ENCODE measurements around the gene TFB1M.
A peak's percentile ranks its signal among the peaks of the same experiment; 100 is the strongest.

Gene TFB1M

DNA sequence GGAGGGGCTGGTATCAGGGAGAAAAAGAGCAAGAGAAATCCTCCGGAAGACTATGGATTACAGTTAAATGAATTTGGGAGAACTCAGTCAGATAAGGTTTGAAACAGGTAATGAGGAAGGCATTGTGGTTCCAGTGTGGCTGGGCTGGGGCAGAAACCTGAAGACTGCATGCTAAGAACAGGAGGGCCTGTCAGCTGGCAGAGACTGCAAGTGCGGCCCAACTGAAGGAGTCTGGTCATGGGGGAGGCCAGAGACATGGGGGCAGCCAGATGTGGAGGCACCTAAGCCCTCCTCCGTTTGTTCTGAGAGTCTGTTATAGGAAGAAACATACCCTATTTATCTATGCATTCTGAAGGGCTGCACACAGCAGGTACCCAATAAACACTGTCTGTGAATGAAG is 16.6 kb downstream of the TFB1M start:
- no peak for DNase-seq (ENCODE audit: low read depth)

DNA sequence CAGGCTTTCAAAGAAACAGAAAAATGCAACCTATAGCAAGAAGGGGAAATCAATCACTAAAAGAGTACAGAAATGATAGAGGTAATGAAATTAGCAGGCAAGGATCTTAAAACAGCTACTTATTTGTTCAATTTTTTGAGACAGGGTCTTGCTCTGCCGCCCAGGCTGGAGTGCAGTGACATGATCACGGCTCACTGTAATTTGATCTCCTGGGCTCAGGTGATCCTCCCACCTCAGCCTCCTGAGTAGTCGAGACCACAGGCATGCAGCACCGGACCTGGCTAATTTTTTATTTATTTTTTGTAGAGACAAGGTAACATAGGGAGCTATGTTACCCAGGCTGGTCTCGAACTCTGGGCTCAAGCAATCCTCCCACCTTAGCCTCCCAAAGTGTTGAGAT is 21.6 kb downstream of the TFB1M start:
- no peak for DNase-seq (ENCODE audit: low read depth)

DNA sequence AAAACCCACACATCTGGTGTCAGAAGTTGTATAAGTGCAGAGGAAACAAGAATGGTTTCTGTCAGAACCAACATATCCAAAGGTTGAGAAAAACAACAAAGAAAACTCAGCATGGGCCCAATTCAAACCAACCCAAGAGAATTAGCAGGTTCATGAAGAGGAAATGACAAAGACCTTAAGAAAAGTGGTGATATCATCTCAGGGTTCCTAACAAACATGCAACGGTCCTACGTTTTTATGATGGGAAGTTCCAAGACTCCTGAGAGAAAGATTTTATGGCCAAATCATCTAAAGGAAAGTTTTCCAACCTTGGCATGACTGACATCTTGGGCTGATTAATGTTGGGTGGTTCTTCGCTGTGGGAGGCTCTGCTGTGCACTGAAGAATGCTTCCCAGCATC is 23.0 kb downstream of the TFB1M start:
- DNase-seq (ENCODE audit: low read depth) = no peak

DNA sequence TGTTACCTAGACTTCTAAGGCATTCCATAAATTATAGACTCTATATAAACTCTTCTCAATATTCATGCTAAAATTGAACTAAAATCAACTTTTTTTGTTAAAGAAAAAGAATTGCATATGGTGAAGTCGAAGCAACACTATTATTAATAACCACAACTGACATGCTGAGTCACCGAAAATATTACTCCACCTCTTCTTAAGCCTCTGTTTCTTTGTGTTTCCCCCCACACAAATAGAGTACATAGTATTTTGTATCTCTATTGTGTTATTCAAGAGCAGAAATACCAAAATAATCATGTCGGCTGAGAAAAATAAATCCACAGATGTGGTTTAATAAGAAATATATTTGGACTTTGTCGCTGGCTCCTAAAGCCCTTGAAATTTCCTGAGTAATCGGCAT is 23.8 kb downstream of the TFB1M start:
- no peak for DNase-seq (ENCODE audit: low read depth)

DNA sequence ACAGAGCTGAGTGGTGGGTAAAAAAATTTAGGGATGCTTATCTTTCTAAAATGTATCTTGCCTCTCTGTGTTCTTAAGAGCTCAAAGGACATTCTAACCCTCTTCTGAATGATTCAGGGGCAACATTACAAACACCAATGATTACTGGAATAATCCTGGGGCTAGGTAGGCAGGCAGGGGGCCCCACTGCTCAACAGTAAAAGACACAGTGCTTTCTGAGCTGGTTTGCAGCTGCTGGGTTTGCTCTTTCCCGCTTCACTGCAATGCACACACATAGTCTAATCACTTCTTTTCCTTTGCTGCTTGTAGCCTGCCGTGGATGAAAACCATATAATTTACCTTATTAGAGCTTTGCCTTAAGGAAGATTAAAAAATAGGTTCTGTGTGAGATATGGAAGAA is 26.5 kb downstream of the TFB1M start:
- no peak for DNase-seq (ENCODE audit: low read depth)

DNA sequence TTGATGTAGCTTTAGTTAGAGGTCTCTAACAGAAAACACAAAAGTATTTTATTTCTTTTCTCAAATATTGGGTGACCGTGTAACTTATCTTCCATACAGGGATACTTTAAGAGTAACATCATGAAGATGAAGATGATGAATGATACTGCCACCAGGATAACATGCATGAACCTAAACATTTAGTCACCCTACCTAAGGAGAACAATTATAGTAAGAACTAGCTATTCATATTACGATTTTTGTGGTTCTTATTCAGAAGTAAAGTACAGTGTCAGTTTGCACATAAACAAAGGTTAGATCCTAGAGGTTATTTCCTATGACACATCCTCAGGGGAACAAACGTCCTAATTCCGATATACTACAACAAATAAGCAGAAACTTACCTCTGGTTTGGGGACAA is 29.5 kb downstream of the TFB1M start:
- no peak for DNase-seq (ENCODE audit: low read depth)

DNA sequence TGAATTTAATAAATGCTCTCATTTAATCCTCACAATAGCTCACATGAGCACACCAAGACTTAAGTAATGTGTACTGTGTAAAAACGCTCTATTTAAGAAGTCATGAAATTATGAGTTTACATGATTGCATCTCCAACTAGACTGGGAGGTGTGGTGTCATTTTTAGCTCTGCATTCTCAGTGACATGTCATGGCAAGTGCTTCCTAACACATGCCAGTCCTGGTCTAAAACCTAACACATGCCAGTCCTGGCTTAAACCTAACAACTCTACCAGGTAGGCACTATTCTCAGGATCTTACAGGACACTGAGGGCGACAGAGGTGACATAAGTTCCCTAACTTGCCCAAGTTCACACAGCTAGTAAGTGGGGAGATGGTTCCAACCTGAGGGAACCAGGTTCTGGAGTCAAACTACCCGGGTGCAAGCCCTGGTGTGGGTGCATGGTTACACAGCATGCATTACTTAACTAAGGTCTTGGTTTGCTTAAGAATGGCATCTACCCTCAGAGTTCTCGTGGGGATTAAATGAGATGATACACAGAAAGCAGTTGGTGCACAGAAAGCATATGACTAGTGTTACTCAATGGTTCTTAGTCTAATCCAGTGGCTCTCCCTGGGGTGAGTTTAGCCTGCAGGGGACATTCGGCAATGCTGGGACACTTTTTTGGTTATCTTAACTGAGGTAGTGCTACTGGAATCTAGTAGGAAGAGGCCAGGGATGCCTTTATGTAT is 35.8 kb downstream of the TFB1M start:
- DNase-seq (ENCODE audit: low read depth) = no peak

DNA sequence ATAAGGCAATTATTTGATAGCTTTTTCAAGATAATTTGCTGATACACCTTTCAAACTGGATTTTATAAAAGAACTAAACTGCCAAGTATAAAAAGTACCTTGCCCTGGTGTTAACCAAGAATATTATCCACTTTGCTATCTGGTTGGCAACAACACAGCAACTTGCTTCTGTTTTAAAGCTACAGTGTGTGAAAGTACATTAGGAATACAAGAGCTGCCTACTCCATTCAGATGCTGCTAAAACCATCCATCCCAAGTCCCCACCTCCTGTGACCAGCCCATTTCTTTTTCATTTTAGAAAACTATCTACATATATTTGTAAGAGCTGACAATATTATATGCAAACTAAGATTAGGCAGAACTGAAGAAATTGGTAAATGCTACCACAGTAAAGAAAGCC is 37.6 kb downstream of the TFB1M start:
- DNase-seq (ENCODE audit: low read depth) = no peak

DNA sequence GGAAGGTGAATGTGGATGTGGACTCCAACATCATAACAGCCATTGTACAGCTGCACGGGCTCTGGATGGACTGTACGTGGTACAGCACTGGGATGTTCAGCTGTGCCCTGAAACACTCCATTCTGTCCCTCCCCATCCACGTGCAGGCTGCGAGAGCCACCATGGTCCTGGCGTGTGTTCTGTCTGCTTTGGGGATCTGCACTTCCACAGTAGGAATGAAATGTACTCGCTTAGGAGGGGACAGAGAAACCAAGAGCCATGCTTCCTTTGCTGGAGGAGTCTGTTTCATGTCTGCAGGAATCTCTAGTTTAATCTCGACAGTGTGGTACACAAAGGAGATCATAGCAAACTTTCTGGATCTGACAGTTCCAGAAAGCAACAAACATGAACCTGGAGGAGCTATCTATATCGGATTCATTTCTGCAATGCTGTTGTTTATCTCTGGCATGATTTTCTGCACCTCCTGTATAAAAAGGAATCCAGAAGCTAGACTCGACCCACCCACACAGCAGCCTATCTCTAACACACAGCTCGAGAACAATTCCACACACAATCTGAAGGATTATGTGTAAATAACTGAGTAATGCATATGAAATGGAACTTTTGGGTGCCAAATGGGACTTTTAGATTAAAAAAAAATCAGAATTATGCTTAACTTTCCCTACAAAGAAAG is 38.3 kb downstream of the TFB1M start:
- no peak for DNase-seq (ENCODE audit: low read depth)

DNA sequence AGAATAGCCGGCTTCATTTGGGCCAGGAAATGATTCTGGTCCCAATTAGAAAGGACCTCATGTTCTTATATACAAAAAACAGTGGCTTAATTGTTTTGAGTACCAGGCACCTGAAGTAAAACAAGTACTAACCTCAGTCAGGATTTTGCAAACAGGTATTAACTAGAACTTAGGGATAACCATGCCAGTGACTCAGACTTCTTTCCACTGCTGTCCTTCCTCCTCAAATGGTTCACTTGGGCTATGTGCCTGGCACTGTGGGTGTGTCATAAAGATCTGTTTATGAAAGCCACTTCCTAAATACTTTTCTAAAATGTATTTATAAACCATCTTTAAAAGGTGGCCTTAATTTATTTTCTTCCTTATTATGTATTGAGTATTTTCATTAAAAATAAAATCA is 39.8 kb downstream of the TFB1M start:
- no peak for DNase-seq (ENCODE audit: low read depth)

DNA sequence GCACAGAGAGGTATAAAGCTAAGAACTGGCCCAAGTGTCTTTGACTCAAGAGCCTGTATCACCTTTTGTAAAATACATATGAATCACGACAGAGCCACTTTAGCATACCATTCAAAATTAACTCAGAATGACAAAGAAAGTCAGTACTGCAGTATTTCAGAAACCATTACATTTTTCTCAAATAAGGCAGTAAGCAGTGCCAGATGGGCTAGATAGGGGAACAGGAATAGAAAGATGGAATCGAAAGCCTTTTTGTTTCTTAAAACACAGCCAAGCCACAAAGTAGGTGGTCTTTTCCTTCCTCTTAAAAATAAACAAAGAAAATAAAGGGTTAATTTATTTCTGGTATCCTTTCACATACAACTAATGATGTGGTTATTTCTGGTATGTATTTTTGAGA is 40.2 kb downstream of the TFB1M start:
- no peak for DNase-seq (ENCODE audit: low read depth)

DNA sequence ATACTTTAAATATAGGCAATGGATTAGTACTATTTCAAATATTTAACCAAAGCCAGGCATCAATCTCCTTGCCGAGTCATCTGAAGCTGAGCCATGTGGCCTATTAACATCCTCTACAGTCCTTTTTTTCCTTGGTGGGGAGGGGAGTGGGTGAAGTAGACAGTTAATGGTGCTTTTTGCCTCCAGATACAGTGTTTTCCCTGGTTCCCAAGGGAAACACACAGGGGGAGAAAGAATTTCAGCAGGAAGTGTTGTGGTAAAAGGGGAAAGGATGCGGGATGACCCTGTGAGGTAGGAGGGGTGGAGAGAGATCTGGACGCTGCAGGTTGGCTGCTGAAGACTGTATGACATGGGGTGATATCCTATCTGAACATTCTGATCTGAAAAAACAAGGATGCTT is 40.9 kb downstream of the TFB1M start:
- peak; percentile 50 for DNase-seq (ENCODE audit: low read depth)

DNA sequence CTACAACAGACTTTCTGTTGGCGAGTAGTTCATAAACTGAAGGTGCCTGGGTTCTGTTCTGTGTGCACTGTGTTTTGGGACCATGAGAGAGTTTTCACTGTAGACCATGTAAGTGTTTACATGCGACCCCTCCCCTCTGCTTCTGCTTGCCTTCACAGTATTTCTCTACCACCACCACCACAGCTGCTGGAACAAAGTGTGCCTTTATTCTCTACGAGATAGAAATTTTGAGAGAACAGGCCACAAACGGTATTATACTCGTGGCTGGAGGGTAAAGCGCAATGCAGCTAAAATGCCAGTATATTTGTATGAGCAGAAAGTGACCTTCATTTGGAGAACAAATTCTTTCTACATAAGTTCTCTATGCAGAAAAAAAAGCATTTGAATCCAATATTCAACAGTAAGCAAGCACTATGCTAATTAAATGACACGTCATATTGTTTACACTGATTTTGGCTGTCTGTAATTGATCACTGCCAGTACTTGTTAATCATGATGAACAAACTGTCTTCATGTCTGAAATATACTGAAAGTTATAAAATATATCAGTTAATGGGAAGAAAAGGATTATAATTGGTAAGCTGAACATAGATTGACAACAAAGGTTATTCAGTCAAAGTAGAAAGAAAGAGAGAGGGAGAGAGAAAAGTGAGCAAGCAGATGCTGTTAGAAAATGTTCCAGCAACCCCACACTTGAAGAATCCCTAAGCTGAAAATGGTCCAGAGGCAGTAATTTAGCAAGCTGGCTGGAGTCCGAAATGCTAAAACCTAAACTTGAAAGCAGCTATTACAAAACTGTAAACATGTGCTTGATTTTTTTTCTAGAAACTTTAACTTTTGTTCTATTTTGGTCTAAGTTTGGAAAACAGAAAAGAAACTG is 41.7 kb downstream of the TFB1M start:
- DNase-seq (ENCODE audit: low read depth) = peak; percentile 43

DNA sequence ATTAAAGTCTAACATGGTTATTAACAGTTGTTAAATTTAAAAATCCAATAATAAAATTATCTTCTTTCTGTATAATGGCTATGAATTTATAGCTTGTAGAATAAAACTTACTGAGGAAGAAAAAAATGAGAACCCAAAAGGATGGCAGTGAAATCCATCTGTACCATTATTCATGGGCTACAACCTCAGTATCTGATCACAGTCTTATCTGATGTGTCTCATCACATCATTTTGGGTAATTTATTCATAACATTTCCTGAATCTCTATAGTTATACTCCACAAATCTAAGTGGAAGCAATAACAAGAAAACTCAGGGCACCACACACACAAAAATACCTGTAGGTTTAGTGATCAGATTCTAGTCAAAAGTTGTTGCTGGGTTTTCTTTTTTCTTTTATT is 43.1 kb downstream of the TFB1M start:
- no peak for DNase-seq (ENCODE audit: low read depth)

DNA sequence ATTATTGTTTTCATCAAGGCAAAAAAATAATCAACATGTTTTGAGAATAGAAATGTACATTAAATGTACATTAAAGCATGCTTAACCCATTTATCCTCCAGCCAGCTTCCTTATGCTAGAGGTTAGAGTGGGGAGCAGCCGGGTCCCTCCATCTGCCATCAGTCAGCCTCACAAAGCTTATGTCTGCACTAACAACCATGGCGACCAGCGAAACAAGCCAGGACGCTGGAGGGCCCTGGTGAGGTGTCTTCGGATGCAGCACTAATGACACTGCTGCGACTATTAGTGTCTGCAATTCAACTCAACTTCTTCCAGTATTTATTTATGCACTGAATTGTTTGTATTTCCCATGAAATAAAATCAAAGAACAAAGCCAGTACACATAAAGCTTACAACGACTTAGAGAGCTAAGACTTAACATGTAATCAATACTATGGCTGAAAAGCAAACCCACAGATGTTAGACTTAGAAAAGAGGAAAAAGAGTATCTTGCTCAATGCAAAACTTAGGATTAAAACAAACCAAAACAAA is 43.7 kb downstream of the TFB1M start:
- DNase-seq (ENCODE audit: low read depth) = no peak

DNA sequence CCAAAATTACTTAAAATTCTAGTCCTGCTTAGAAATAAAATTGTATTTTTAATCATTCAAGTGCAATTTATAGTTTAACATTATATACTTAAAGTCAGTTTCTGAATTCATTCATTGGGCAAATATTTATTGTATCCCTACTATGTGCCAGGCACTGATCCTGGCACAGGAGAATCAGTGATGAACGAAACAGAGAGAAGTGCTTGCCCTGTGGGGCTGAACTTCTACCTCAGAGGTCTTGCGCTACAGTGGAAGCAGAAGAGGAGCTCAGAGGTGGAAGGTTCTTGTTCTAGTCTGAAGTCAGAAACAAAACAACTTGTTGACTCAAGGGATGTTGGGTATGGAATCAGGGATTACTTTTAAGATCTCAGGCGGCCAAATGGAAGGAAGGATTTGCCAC is 44.5 kb downstream of the TFB1M start:
- DNase-seq (ENCODE audit: low read depth) = no peak

DNA sequence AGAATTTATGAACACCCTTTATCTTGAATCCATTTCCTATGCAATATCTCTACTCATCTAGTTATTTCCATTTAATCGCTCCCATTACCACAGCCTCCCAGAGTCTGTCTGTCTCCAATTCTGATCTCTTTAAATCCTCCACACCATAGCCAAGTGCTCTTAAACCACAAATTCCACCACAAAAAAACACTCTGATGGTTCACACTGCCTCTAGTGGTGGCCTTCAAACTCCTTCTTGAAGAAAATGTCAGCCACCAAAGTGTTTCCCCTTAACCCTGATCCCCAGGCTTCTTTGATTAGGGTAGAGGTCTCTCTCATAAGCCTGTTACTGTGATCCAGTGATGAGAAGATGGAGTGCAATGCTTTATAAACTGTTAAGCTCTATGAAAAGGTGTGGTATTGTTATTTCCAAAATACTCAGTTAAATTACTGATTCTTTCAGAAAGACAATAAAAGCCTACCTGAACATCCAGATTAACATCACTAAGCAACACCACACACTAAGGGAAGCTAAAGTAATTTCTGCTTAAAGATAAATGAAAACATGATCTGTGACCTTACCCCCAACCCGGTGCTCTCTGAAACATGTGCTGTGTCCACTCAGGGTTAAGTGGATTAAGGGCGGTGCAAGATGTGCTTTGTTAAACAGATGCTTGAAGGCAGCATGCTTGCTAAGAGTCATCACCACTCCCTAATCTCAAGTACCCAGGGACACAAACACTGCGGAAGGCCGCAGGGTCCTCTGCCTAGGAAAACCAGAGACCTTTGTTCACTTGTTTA is 46.0 kb downstream of the TFB1M start:
- DNase-seq (ENCODE audit: low read depth) = peak; percentile 53

DNA sequence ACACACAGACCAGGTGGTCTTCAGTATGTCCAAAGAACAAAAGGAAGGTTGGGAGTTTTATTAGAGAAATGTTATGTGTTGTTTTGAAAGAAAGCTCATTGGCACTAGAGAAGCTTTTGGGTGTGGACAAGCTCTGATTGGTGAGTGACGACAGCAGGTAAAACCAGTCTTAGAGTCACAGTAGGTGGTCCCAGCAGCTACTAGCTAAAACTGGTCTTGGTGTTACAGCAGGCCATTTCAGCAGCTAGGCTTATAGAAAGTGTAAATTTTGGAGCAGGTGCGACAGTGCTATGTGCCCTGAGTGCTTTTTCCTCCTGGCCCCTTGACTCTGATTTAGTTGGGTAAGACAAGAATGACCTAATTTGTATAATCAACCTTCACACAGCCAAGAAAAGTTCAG is 46.9 kb downstream of the TFB1M start:
- DNase-seq (ENCODE audit: low read depth) = no peak

DNA sequence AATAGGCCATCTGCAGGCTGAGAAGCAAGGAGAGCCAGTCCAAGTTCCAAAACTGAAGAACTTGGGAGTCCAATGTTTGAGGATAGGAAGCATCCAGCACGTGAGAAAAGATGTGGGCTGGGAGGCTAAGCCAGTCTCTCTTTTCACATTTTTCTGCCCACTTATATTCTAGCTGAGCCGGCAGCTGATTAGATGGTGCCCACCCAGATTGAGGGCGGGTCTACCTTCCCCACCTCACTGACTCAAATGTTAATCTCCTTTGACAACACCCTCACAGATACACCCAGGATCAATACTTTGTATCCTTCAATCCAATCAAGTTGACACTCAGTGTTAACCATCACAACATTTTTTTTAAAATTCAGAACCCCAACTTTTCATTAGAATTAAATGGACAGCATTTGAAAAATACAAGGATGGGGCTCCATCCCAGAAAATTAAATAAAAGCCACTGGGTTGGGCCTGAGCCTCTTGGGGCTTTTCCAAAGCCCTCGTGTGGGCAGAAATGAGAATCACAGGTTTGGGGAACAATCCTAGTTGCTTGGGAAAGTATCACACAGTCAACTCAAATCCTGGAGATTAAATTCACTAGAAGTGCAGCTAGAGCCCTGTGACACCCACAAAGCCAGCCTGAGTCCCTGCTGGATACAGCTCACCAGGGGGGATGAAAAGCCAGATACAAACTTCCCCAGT is 48.3 kb downstream of the TFB1M start:
- DNase-seq (ENCODE audit: low read depth) = no peak

DNA sequence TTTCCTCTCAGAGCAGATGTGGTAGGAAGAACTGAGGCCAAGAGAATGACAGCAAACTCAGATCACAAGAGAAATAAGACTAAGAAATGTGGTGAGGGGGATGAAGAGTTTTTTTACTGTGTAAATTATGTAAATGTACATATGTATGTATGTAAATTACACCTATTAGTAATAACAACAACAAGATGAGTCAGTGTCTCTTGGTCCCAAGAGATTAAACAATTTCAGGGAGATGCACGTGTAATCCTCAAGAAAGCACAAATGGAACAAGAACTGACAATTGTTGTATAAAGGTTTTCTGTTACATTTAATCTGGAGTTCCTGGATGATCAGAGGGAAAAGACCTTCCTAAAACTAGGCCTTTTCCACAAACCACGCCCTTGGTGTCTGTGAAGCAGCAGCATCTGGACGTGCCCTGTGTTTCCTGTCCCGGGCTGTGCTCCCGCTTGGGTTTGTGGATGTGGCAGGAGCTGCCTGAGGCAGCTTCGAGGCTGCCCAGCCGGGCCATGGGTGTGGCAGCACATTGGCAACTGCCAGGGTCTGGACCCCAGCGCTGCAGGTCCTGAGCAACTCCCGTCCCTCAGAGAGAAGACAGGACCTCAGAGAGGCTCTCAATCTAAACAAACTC is 49.5 kb downstream of the TFB1M start:
- DNase-seq (ENCODE audit: low read depth) = no peak

All from fibroblast of the conjunctiva (primary cell).